Measurements from ENCODE around the gene HHAT.

HHAT gene

GRCh38 chr1:210690236-210690635 is 361.5 kb downstream of the HHAT start:
- H2BK120ac ChIP-seq (ENCODE audit: low read depth, low read length): no peak overlapping the region
- no peaks in the 10 kb centered on the region for H3K79me1 ChIP-seq (replicated peaks; ENCODE audit: low read length, poor library complexity, severe bottlenecking)
- no peak overlapping the region for H2AFZ ChIP-seq (ENCODE audit: low read depth, low read length)
- H3K9me3 ChIP-seq (ENCODE audit: control insufficient read depth, low read length): no peaks in the 10 kb centered on the region
- peaks cover 12% of the 10 kb centered on the region for H3K4me1 ChIP-seq (ENCODE audit: control insufficient read depth, insufficient read depth, low read depth, low read length)
- H4K8ac ChIP-seq (ENCODE audit: low read length): no peak overlapping the region
- H3K4me3 ChIP-seq (ENCODE audit: insufficient read depth in 1 of 2, low read depth in 1 of 2, low read length in 2 of 2): no peak overlapping the region
- no peak overlapping the region for H3K9ac ChIP-seq (ENCODE audit: low read length)
- no peak overlapping the region for H2BK12ac ChIP-seq (ENCODE audit: low read length in 2 of 2)
- peaks cover 0 to 4% of the 10 kb centered on the region in 2 experiments for H3K36me3 ChIP-seq (ENCODE audit: control insufficient read depth in 1 of 2, insufficient read depth in 2 of 2, low read depth in 1 of 2, low read length in 2 of 2)
- H2BK15ac ChIP-seq (ENCODE audit: low read depth, poor library complexity, severe bottlenecking): no peak overlapping the region
- no peak overlapping the region for H3K18ac ChIP-seq (ENCODE audit: low read depth in 1 of 2, low read length in 2 of 2)
- no peak overlapping the region for H3K4me2 ChIP-seq (ENCODE audit: low read length, poor library complexity, severe bottlenecking)
- H3K23ac ChIP-seq (ENCODE audit: low read length in 2 of 2): no peak overlapping the region
- H3K27me3 ChIP-seq (ENCODE audit: control insufficient read depth in 1 of 2, insufficient read depth in 1 of 2, low read length in 2 of 2): no peaks in the 10 kb centered on the region
- no peak overlapping the region for H2AK5ac ChIP-seq (ENCODE audit: low read length, severe bottlenecking)
- no peak overlapping the region for H4K91ac ChIP-seq (ENCODE audit: low read length)
- H3K4ac ChIP-seq (ENCODE audit: low read depth in 1 of 2, low read length in 2 of 2): no peak overlapping the region
- WGBS: 48% methylated on average over 5 of the region's 5 CpGs
- peak; percentile 23 for DNase-seq
- H2BK5ac ChIP-seq (ENCODE audit: low read depth, low read length, poor library complexity, severe bottlenecking): no peak overlapping the region
- H3K14ac ChIP-seq (ENCODE audit: low read length in 2 of 2): no peak overlapping the region
- no peak overlapping the region for H3K27ac ChIP-seq (ENCODE audit: low read length, poor library complexity, severe bottlenecking)

- no peak overlapping the region for H2BK120ac ChIP-seq (ENCODE audit: low read depth, low read length)
- H3K14ac ChIP-seq (ENCODE audit: low read length in 2 of 2): no peak overlapping the region
- H3K4ac ChIP-seq (ENCODE audit: low read depth in 1 of 2, low read length in 2 of 2): no peak overlapping the region
- H2BK5ac ChIP-seq (ENCODE audit: low read depth, low read length, poor library complexity, severe bottlenecking): no peak overlapping the region
- H3K4me2 ChIP-seq (ENCODE audit: low read length, poor library complexity, severe bottlenecking): no peak overlapping the region
- peaks cover 12% of the 10 kb centered on the region for H3K4me1 ChIP-seq (ENCODE audit: control insufficient read depth, insufficient read depth, low read depth, low read length)
- no peak overlapping the region for H3K23ac ChIP-seq (ENCODE audit: low read length in 2 of 2)
- no peaks in the 10 kb centered on the region for H3K79me1 ChIP-seq (replicated peaks; ENCODE audit: low read length, poor library complexity, severe bottlenecking)
- no peak overlapping the region for H3K4me3 ChIP-seq (ENCODE audit: insufficient read depth in 1 of 2, low read depth in 1 of 2, low read length in 2 of 2)
- H3K27me3 ChIP-seq (ENCODE audit: control insufficient read depth in 1 of 2, insufficient read depth in 1 of 2, low read length in 2 of 2): no peaks in the 10 kb centered on the region
- no peak overlapping the region for H2BK12ac ChIP-seq (ENCODE audit: low read length in 2 of 2)
- H2AK5ac ChIP-seq (ENCODE audit: low read length, severe bottlenecking): no peak overlapping the region
- no peak overlapping the region for H2BK15ac ChIP-seq (ENCODE audit: low read depth, poor library complexity, severe bottlenecking)
- no peak overlapping the region for H3K18ac ChIP-seq (ENCODE audit: low read depth in 1 of 2, low read length in 2 of 2)
- H3K36me3 ChIP-seq (ENCODE audit: control insufficient read depth in 1 of 2, insufficient read depth in 2 of 2, low read depth in 1 of 2, low read length in 2 of 2): peaks cover 0 to 4% of the 10 kb centered on the region in 2 experiments
- 100% methylated on average over 6 of the region's 6 CpGs for WGBS
- no peak overlapping the region for H4K91ac ChIP-seq (ENCODE audit: low read length)
- DNase-seq: no peak
- H3K9ac ChIP-seq (ENCODE audit: low read length): no peak overlapping the region
- no peak overlapping the region for H2AFZ ChIP-seq (ENCODE audit: low read depth, low read length)
- H4K8ac ChIP-seq (ENCODE audit: low read length): no peak overlapping the region
- H3K9me3 ChIP-seq (ENCODE audit: control insufficient read depth, low read length): no peaks in the 10 kb centered on the region
- H3K27ac ChIP-seq (ENCODE audit: low read length, poor library complexity, severe bottlenecking): no peak overlapping the region
Observed at GRCh38 chr1:210691039-210691610, 362.4 kb downstream of the HHAT start.

GRCh38 chr1:210692796-210693195 is 364.1 kb downstream of the HHAT start:
- Histone ChIP-seq H2BK120ac (ENCODE audit: low read depth, low read length) (no peak overlapping the region), H2BK15ac (ENCODE audit: low read depth, poor library complexity, severe bottlenecking) (no peak overlapping the region), H3K9me3 (ENCODE audit: control insufficient read depth, low read length) (no peaks in the 10 kb centered on the region), H4K91ac (ENCODE audit: low read length) (no peak overlapping the region), H3K4me1 (ENCODE audit: control insufficient read depth, insufficient read depth, low read depth, low read length) (peaks cover 12% of the 10 kb centered on the region), H3K9ac (ENCODE audit: low read length) (no peak overlapping the region), H3K4ac (ENCODE audit: low read depth in 1 of 2, low read length in 2 of 2) (no peak overlapping the region), H3K23ac (ENCODE audit: low read length in 2 of 2) (no peak overlapping the region), H3K36me3 (ENCODE audit: control insufficient read depth in 1 of 2, insufficient read depth in 2 of 2, low read depth in 1 of 2, low read length in 2 of 2) (peaks cover 0 to 4% of the 10 kb centered on the region in 2 experiments), H2BK12ac (ENCODE audit: low read length in 2 of 2) (no peak overlapping the region), H3K18ac (ENCODE audit: low read depth in 1 of 2, low read length in 2 of 2) (no peak overlapping the region), H3K27me3 (ENCODE audit: control insufficient read depth in 1 of 2, insufficient read depth in 1 of 2, low read length in 2 of 2) (no peaks in the 10 kb centered on the region), H2AFZ (ENCODE audit: low read depth, low read length) (no peak overlapping the region), H2AK5ac (ENCODE audit: low read length, severe bottlenecking) (no peak overlapping the region), H2BK5ac (ENCODE audit: low read depth, low read length, poor library complexity, severe bottlenecking) (no peak overlapping the region), H4K8ac (ENCODE audit: low read length) (no peak overlapping the region), H3K27ac (ENCODE audit: low read length, poor library complexity, severe bottlenecking) (no peak overlapping the region), H3K79me1 (replicated peaks; ENCODE audit: low read length, poor library complexity, severe bottlenecking) (no peaks in the 10 kb centered on the region), H3K4me3 (ENCODE audit: insufficient read depth in 1 of 2, low read depth in 1 of 2, low read length in 2 of 2) (no peak overlapping the region), H3K14ac (ENCODE audit: low read length in 2 of 2) (no peak overlapping the region), H3K4me2 (ENCODE audit: low read length, poor library complexity, severe bottlenecking) (no peak overlapping the region)
- no peak for DNase-seq
- WGBS: 79% methylated on average over 7 of the region's 7 CpGs

GRCh38 chr1:210695026-210695425 is 366.3 kb downstream of the HHAT start:
- no peaks in the 10 kb centered on the region for H3K79me1 ChIP-seq (replicated peaks; ENCODE audit: low read length, poor library complexity, severe bottlenecking)
- H3K36me3 ChIP-seq (ENCODE audit: control insufficient read depth in 1 of 2, insufficient read depth in 2 of 2, low read depth in 1 of 2, low read length in 2 of 2): peaks cover 0 to 4% of the 10 kb centered on the region in 2 experiments
- H3K9ac ChIP-seq (ENCODE audit: low read length): no peak overlapping the region
- H2AFZ ChIP-seq (ENCODE audit: low read depth, low read length): no peak overlapping the region
- H2BK12ac ChIP-seq (ENCODE audit: low read length in 2 of 2): no peak overlapping the region
- H2BK120ac ChIP-seq (ENCODE audit: low read depth, low read length): no peak overlapping the region
- no peak overlapping the region for H3K4ac ChIP-seq (ENCODE audit: low read depth in 1 of 2, low read length in 2 of 2)
- H3K4me3 ChIP-seq (ENCODE audit: insufficient read depth in 1 of 2, low read depth in 1 of 2, low read length in 2 of 2): no peak overlapping the region
- H3K23ac ChIP-seq (ENCODE audit: low read length in 2 of 2): no peak overlapping the region
- peak; percentile 56 for DNase-seq
- no peak overlapping the region for H3K27ac ChIP-seq (ENCODE audit: low read length, poor library complexity, severe bottlenecking)
- no peak overlapping the region for H3K14ac ChIP-seq (ENCODE audit: low read length in 2 of 2)
- H3K4me1 ChIP-seq (ENCODE audit: control insufficient read depth, insufficient read depth, low read depth, low read length): peaks cover 5% of the 10 kb centered on the region
- H3K18ac ChIP-seq (ENCODE audit: low read depth in 1 of 2, low read length in 2 of 2): no peak overlapping the region
- no peaks in the 10 kb centered on the region for H3K9me3 ChIP-seq (ENCODE audit: control insufficient read depth, low read length)
- H2BK15ac ChIP-seq (ENCODE audit: low read depth, poor library complexity, severe bottlenecking): no peak overlapping the region
- H4K91ac ChIP-seq (ENCODE audit: low read length): no peak overlapping the region
- H3K4me2 ChIP-seq (ENCODE audit: low read length, poor library complexity, severe bottlenecking): no peak overlapping the region
- WGBS: 40% methylated on average over 1 of the region's 1 CpG
- H3K27me3 ChIP-seq (ENCODE audit: control insufficient read depth in 1 of 2, insufficient read depth in 1 of 2, low read length in 2 of 2): no peaks in the 10 kb centered on the region
- no peak overlapping the region for H4K8ac ChIP-seq (ENCODE audit: low read length)
- H2AK5ac ChIP-seq (ENCODE audit: low read length, severe bottlenecking): no peak overlapping the region
- no peak overlapping the region for H2BK5ac ChIP-seq (ENCODE audit: low read depth, low read length, poor library complexity, severe bottlenecking)

Data from mesenchymal stem cell (in vitro differentiated cells and primary cell).